ENCODE data around the gene CACNA1G. TPM values are rescaled to one million over a fixed set of nuclear protein-coding genes. Genes with fewer than 3 reads are reported as not detected.

The CACNA1G gene
- total RNA-seq, 1 donor: under 0.01 TPM

- Histone ChIP-seq H3K36me3 (ENCODE audit: insufficient read depth, low read length) (no peaks in the 10 kb centered on the region), H3K4me1 (ENCODE audit: insufficient read depth, low read length) (peaks cover 24% of the 10 kb centered on the region), H3K27ac (ENCODE audit: low read depth, low read length) (no peak overlapping the region), H3K27me3 (ENCODE audit: insufficient read depth, low read length) (no peaks in the 10 kb centered on the region), H2AFZ (ENCODE audit: low read length) (no peak overlapping the region), H3K79me2 (ENCODE audit: insufficient read depth, low read length) (peaks cover 3% of the 10 kb centered on the region), H3K4me2 (ENCODE audit: insufficient read depth, low read length) (no peak overlapping the region), H4K20me1 (ENCODE audit: insufficient read depth, low read length) (no peaks in the 10 kb centered on the region), H3K4me3 (ENCODE audit: insufficient read depth, low read length) (no peak overlapping the region), H3K9me3 (ENCODE audit: low read depth, low read length) (no peaks in the 10 kb centered on the region)
- peak; percentile 93 for DNase-seq (ENCODE audit: insufficient read length, low spot score, missing footprints)
- peak; percentile 65 for TF ChIP-seq CTCF (IDR thresholded peaks at IDR 0.05; ENCODE audit: extremely low read depth, low read depth, low read length)
Measured at GRCh38 chr17:50630524-50631194, 70.1 kb downstream of the CACNA1G start.

DNA sequence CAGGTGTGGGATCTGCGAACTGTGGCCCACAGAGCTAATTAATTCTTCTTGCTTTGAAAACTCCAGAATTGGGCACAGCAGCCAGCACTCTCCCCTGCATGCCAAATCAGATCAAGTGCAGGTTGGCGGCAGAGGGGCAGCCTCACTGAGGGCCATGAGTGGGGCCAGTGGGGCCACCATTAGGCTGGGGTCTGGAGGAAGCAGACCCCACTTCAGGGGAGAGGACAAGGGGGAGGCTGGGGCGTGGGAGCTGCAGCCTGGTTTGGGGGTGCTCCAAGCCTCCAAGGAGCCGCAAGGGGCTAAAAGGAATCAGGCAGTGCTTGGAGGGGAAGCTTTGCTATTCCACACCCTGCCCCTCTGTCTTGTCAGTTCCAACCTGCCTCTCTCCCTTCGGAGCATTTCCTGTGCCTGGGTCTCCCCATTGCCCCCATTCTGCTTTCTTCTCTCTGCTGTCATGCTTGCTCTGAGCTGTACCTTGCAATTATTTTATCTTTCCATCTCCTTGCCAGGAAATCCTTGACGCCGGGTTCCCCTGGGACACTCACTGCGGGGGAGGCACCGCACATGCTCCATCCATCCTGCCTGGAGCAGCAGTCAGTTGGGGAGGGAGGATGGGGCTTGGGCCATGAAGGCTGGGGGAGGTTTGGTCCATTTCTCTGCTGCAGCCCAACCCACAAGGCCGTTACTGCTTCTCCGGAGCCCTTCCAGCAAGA lies 70.8 kb downstream of the CACNA1G start:
- H3K4me3 ChIP-seq (ENCODE audit: insufficient read depth, low read length): no peak overlapping the region
- H2AFZ ChIP-seq (ENCODE audit: low read length): no peak overlapping the region
- no peaks in the 10 kb centered on the region for H4K20me1 ChIP-seq (ENCODE audit: insufficient read depth, low read length)
- H3K79me2 ChIP-seq (ENCODE audit: insufficient read depth, low read length): peaks cover 3% of the 10 kb centered on the region
- H3K36me3 ChIP-seq (ENCODE audit: insufficient read depth, low read length): no peaks in the 10 kb centered on the region
- H3K4me1 ChIP-seq (ENCODE audit: insufficient read depth, low read length): peaks cover 31% of the 10 kb centered on the region
- no peaks in the 10 kb centered on the region for H3K9me3 ChIP-seq (ENCODE audit: low read depth, low read length)
- H3K27ac ChIP-seq (ENCODE audit: low read depth, low read length): no peak overlapping the region
- no peaks in the 10 kb centered on the region for H3K27me3 ChIP-seq (ENCODE audit: insufficient read depth, low read length)
- H3K4me2 ChIP-seq (ENCODE audit: insufficient read depth, low read length): peak overlapping the region; percentile 19
- TF ChIP-seq CTCF (IDR thresholded peaks at IDR 0.05; ENCODE audit: extremely low read depth, low read depth, low read length): no peak
- DNase-seq (ENCODE audit: insufficient read length, low spot score, missing footprints): peak; percentile 94

DNA sequence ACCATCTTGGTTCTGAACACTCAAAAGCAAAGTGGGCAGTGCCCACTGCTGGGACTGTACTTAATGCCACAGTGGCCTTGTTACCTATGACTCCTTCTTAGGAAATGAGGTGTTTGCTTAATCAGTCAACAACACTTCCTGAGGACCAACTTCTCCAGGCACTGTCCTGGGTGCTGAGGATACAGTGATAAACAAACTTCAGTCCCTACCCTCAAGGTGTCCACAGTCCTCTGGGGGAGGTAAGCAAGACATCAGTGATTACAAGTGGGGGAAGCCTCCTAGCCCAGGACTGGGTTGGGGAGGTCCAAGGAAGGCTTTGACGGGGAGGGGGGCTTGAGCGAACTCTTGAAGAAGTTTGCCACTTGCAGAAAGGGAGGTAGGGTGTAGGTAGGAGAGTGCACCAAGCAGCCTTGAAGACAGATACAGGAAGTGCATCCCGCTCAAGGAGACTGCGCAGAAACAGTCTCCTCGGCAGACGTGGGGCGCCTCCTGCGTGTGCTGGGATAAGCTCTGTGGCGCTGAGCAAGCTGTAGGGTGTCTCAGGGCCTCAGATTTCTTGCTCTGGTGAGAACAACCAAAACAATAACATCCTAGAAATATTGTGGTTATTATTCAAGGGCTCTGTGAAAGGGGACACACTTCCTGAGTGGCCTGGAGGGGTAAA lies 71.5 kb downstream of the CACNA1G start:
- DNase-seq (ENCODE audit: insufficient read length, low spot score, missing footprints): peak; percentile 82
- Histone ChIP-seq H2AFZ (ENCODE audit: low read length) (no peak overlapping the region), H3K4me1 (ENCODE audit: insufficient read depth, low read length) (peaks cover 37% of the 10 kb centered on the region), H3K79me2 (ENCODE audit: insufficient read depth, low read length) (peaks cover 3% of the 10 kb centered on the region), H3K4me3 (ENCODE audit: insufficient read depth, low read length) (no peak overlapping the region), H3K36me3 (ENCODE audit: insufficient read depth, low read length) (no peaks in the 10 kb centered on the region), H3K9me3 (ENCODE audit: low read depth, low read length) (no peaks in the 10 kb centered on the region), H3K27me3 (ENCODE audit: insufficient read depth, low read length) (no peaks in the 10 kb centered on the region), H3K4me2 (ENCODE audit: insufficient read depth, low read length) (peak overlapping the region; percentile 19), H4K20me1 (ENCODE audit: insufficient read depth, low read length) (no peaks in the 10 kb centered on the region), H3K27ac (ENCODE audit: low read depth, low read length) (no peak overlapping the region)
- no peak for TF ChIP-seq CTCF (IDR thresholded peaks at IDR 0.05; ENCODE audit: extremely low read depth, low read depth, low read length)

- H3K36me3 ChIP-seq (ENCODE audit: insufficient read depth, low read length): no peaks in the 10 kb centered on the region
- no peak overlapping the region for H3K4me3 ChIP-seq (ENCODE audit: insufficient read depth, low read length)
- no peaks in the 10 kb centered on the region for H4K20me1 ChIP-seq (ENCODE audit: insufficient read depth, low read length)
- no peak for TF ChIP-seq CTCF (IDR thresholded peaks at IDR 0.05; ENCODE audit: extremely low read depth, low read depth, low read length)
- peak; percentile 53 for DNase-seq (ENCODE audit: insufficient read length, low spot score, missing footprints)
- H3K4me2 ChIP-seq (ENCODE audit: insufficient read depth, low read length): no peak overlapping the region
- no peaks in the 10 kb centered on the region for H3K27me3 ChIP-seq (ENCODE audit: insufficient read depth, low read length)
- no peak overlapping the region for H3K27ac ChIP-seq (ENCODE audit: low read depth, low read length)
- H2AFZ ChIP-seq (ENCODE audit: low read length): no peak overlapping the region
- H3K4me1 ChIP-seq (ENCODE audit: insufficient read depth, low read length): peaks cover 42% of the 10 kb centered on the region
- H3K9me3 ChIP-seq (ENCODE audit: low read depth, low read length): no peaks in the 10 kb centered on the region
- peaks cover 3% of the 10 kb centered on the region for H3K79me2 ChIP-seq (ENCODE audit: insufficient read depth, low read length)
Measured at GRCh38 chr17:50632637-50633036, 72.1 kb downstream of the CACNA1G start.
